Subcutaneous abdominal adipose tissue (tissue), 5 donors: Measurements from ENCODE around the gene AGBL1.

Experiments
- H3K27ac ChIP-seq: one replicate; pipeline ENCODE4 v1.7.0; 2013; ENCODE audit warnings: low read depth, mild to moderate bottlenecking, inconsistent platforms, low read length, moderate library complexity
- H3K27me3 ChIP-seq, 5 donors: one replicate each; pipeline ENCODE4 v1.7.0; 2013; ENCODE audit warnings: low read length in 5 of 5, inconsistent platforms in 1 of 5; ENCODE audit not compliant: control insufficient read depth in 5 of 5, insufficient read depth in 4 of 5
- H3K36me3 ChIP-seq, 5 donors: one replicate each; pipeline ENCODE4 v1.7.0; 2013; ENCODE audit warnings: low read length in 5 of 5; ENCODE audit not compliant: control insufficient read depth in 5 of 5, insufficient read depth in 5 of 5
- H3K4me1 ChIP-seq, 5 donors: one replicate each; pipeline ENCODE4 v1.7.0; 2013; ENCODE audit warnings: low read length in 5 of 5, mild to moderate bottlenecking in 3 of 5, moderate library complexity in 1 of 5; ENCODE audit not compliant: control insufficient read depth in 5 of 5, insufficient read depth in 5 of 5
- H3K4me3 ChIP-seq, 5 donors: one replicate each; pipeline ENCODE4 v1.7.0; 2013; ENCODE audit warnings: low read length in 5 of 5, low read depth in 1 of 5
- H3K9ac ChIP-seq, 5 donors: one replicate each; pipeline ENCODE4 v1.7.0; 2013; ENCODE audit warnings: low read length in 5 of 5, mild to moderate bottlenecking in 4 of 5, moderate library complexity in 3 of 5
- H3K9me3 ChIP-seq, 5 donors: one replicate each; pipeline ENCODE4 v1.7.0; 2013; ENCODE audit warnings: low read length in 5 of 5; ENCODE audit not compliant: control insufficient read depth in 5 of 5
- donor health status: healthy.
- donor health status: healthy.
- donor health status: healthy.
- donor health status: healthy.
- donor health status: healthy.

Gene AGBL1

GRCh38 chr15:86929461-86929860 lies 849.8 kb downstream of the AGBL1 start:
- no peaks in the 10 kb centered on the region for H3K9me3 ChIP-seq
- H3K9ac ChIP-seq: no peak overlapping the region
- no peak overlapping the region for H3K4me3 ChIP-seq
- peaks cover 0 to 2% (median 0%) of the 10 kb centered on the region in 5 donors for H3K27me3 ChIP-seq
- no peaks in the 10 kb centered on the region for H3K4me1 ChIP-seq
- no peaks in the 10 kb centered on the region for H3K36me3 ChIP-seq
- no peak overlapping the region for H3K27ac ChIP-seq

- H3K4me1 ChIP-seq: no peaks in the 10 kb centered on the region
- H3K9ac ChIP-seq: no peak overlapping the region
- H3K27ac ChIP-seq: no peak overlapping the region
- H3K9me3 ChIP-seq: peaks cover 0 to 4% (median 0%) of the 10 kb centered on the region in 5 donors
- H3K4me3 ChIP-seq: no peak overlapping the region
- H3K36me3 ChIP-seq: no peaks in the 10 kb centered on the region
- peaks cover 0 to 5% (median 0%) of the 10 kb centered on the region in 5 donors for H3K27me3 ChIP-seq
Observed at GRCh38 chr15:86932456-86932855, 852.8 kb downstream of the AGBL1 start.

GRCh38 chr15:86935841-86936240 lies 856.2 kb downstream of the AGBL1 start:
- Histone ChIP-seq H3K9me3 (peaks cover 0 to 5% (median 0%) of the 10 kb centered on the region in 5 donors), H3K4me3 (no peak overlapping the region), H3K27me3 (peaks cover 0 to 5% (median 0%) of the 10 kb centered on the region in 5 donors), H3K36me3 (no peaks in the 10 kb centered on the region), H3K4me1 (no peaks in the 10 kb centered on the region), H3K27ac (no peak overlapping the region), H3K9ac (no peak overlapping the region)

- H3K4me3 ChIP-seq: no peak overlapping the region
- no peak overlapping the region for H3K9ac ChIP-seq
- H3K36me3 ChIP-seq: no peaks in the 10 kb centered on the region
- no peak overlapping the region for H3K27ac ChIP-seq
- no peaks in the 10 kb centered on the region for H3K4me1 ChIP-seq
- H3K9me3 ChIP-seq: peaks cover 0 to 4% (median 3%) of the 10 kb centered on the region in 5 donors
- peaks cover 0 to 3% (median 0%) of the 10 kb centered on the region in 5 donors for H3K27me3 ChIP-seq
Observed at GRCh38 chr15:86942285-86942684, 862.6 kb downstream of the AGBL1 start.

DNA sequence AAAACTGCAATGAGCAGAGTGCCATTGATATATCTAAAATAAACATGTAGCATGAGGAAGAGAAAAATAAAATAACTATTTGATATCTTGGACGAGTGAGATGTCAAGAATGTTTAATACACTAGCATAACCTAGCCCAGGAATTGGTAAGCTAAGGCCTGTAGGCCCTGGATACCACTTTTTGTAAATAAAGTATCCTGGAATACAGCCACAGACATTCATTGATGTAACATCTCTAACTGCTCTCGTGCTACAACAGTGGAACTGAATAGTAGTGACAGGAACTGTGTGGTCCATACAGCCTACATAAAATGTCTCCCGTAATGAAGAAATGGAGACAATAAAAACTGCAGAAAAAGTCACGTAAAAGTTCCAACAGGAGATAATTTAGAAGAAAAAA lies 869.0 kb downstream of the AGBL1 start:
- H3K9me3 ChIP-seq: no peaks in the 10 kb centered on the region
- H3K9ac ChIP-seq: no peak overlapping the region
- no peak overlapping the region for H3K4me3 ChIP-seq
- no peak overlapping the region for H3K27ac ChIP-seq
- H3K36me3 ChIP-seq: no peaks in the 10 kb centered on the region
- H3K27me3 ChIP-seq: no peaks in the 10 kb centered on the region
- no peaks in the 10 kb centered on the region for H3K4me1 ChIP-seq

- no peak overlapping the region for H3K4me3 ChIP-seq
- H3K9me3 ChIP-seq: no peaks in the 10 kb centered on the region
- no peaks in the 10 kb centered on the region for H3K27me3 ChIP-seq
- H3K9ac ChIP-seq: no peak overlapping the region
- H3K27ac ChIP-seq: no peak overlapping the region
- H3K4me1 ChIP-seq: no peaks in the 10 kb centered on the region
- no peaks in the 10 kb centered on the region for H3K36me3 ChIP-seq
Observed at GRCh38 chr15:86959254-86959653, 879.6 kb downstream of the AGBL1 start.

- no peak overlapping the region for H3K4me3 ChIP-seq
- H3K9me3 ChIP-seq: no peaks in the 10 kb centered on the region
- no peaks in the 10 kb centered on the region for H3K36me3 ChIP-seq
- H3K9ac ChIP-seq: no peak overlapping the region
- no peaks in the 10 kb centered on the region for H3K4me1 ChIP-seq
- no peaks in the 10 kb centered on the region for H3K27me3 ChIP-seq
- no peak overlapping the region for H3K27ac ChIP-seq
Observed at GRCh38 chr15:86961669-86962068, 882.0 kb downstream of the AGBL1 start.

- Histone ChIP-seq H3K9ac (no peak overlapping the region), H3K9me3 (no peaks in the 10 kb centered on the region), H3K4me3 (no peak overlapping the region), H3K27me3 (no peaks in the 10 kb centered on the region), H3K4me1 (no peaks in the 10 kb centered on the region), H3K27ac (no peak overlapping the region), H3K36me3 (no peaks in the 10 kb centered on the region)
Observed at GRCh38 chr15:86964271-86964670, 884.6 kb downstream of the AGBL1 start.

- H3K27ac ChIP-seq: no peak overlapping the region
- H3K27me3 ChIP-seq: no peaks in the 10 kb centered on the region
- H3K4me1 ChIP-seq: no peaks in the 10 kb centered on the region
- no peak overlapping the region for H3K4me3 ChIP-seq
- no peaks in the 10 kb centered on the region for H3K9me3 ChIP-seq
- no peaks in the 10 kb centered on the region for H3K36me3 ChIP-seq
- no peak overlapping the region for H3K9ac ChIP-seq
Observed at GRCh38 chr15:86968244-86968643, 888.6 kb downstream of the AGBL1 start.

GRCh38 chr15:86969364-86969763 lies 889.7 kb downstream of the AGBL1 start:
- Histone ChIP-seq H3K27ac (no peak overlapping the region), H3K9me3 (no peaks in the 10 kb centered on the region), H3K27me3 (no peaks in the 10 kb centered on the region), H3K4me1 (no peaks in the 10 kb centered on the region), H3K9ac (no peak overlapping the region), H3K36me3 (no peaks in the 10 kb centered on the region), H3K4me3 (no peak overlapping the region)

- H3K27ac ChIP-seq: no peak overlapping the region
- H3K9me3 ChIP-seq: no peaks in the 10 kb centered on the region
- no peak overlapping the region for H3K9ac ChIP-seq
- H3K27me3 ChIP-seq: no peaks in the 10 kb centered on the region
- no peaks in the 10 kb centered on the region for H3K4me1 ChIP-seq
- H3K36me3 ChIP-seq: no peaks in the 10 kb centered on the region
- no peak overlapping the region for H3K4me3 ChIP-seq
Observed at GRCh38 chr15:86973284-86973844, 893.7 kb downstream of the AGBL1 start.
